CD8-positive, alpha-beta memory T cell (primary cell): ENCODE data around the gene ZNF513. TPM values are rescaled to one million over a fixed set of nuclear protein-coding genes. Genes with fewer than 3 reads are reported as not detected.

Experiments
- CTCF ChIA-PET: fragments of 350-600 bp; sonication (Branson Sonifier 250); formaldehyde crosslinking; loops from one replicate; lab custom pipeline; 2021; ENCODE audit warnings: antibody characterized with exemption; lab: Charles Lee
- POLR2A ChIA-PET: fragments of 350-600 bp; sonication (Branson Sonifier 250); formaldehyde crosslinking; loops from one replicate; lab custom pipeline; 2021; ENCODE audit warnings: antibody characterized with exemption; lab: Charles Lee
- DNase-seq, 5 donors: peaks; one replicate each; pipeline versions ENCODE4 v3.0.0 to v3.0.0-alpha.2; 2020 to 2022; ENCODE audit warnings: mixed read lengths in 1 of 5
- H3K27ac ChIP-seq: one replicate; pipeline ENCODE4 v1.7.0; 2013; ENCODE audit warnings: low read depth, mild to moderate bottlenecking, low read length, moderate library complexity
- H3K27me3 ChIP-seq: 2 replicates; pipeline ENCODE4 v1.7.0; 2013; ENCODE audit warnings: low read length, mild to moderate bottlenecking; ENCODE audit not compliant: insufficient read depth, poor library complexity, severe bottlenecking
- H3K36me3 ChIP-seq: 2 replicates; pipeline ENCODE4 v1.7.0; 2013; ENCODE audit warnings: mild to moderate bottlenecking, low read length, moderate library complexity; ENCODE audit not compliant: insufficient read depth
- H3K4me1 ChIP-seq: 2 replicates; pipeline ENCODE4 v1.7.0; 2013; ENCODE audit warnings: mild to moderate bottlenecking, low read length, moderate library complexity; ENCODE audit not compliant: insufficient read depth
- H3K4me3 ChIP-seq: 2 replicates; pipeline ENCODE4 v1.7.0; 2013; ENCODE audit warnings: mild to moderate bottlenecking, low read length
- H3K9me3 ChIP-seq: 2 replicates; pipeline ENCODE4 v1.7.0; 2013; ENCODE audit warnings: mild to moderate bottlenecking, low read length
- H3K27ac Mint-ChIP-seq, 8 donors: one replicate each; pipeline ENCODE4 v1.8.0; 2020 to 2021; ENCODE audit warnings: mixed read lengths in 8 of 8, mild to moderate bottlenecking in 6 of 8, inconsistent platforms in 3 of 8, moderate library complexity in 3 of 8
- H3K27me3 Mint-ChIP-seq, 2 donors: one replicate each; pipeline ENCODE4 v1.8.0; 2020 to 2021; ENCODE audit warnings: mixed read lengths in 2 of 2, mild to moderate bottlenecking in 1 of 2, moderate library complexity in 1 of 2
- H3K36me3 Mint-ChIP-seq, 3 donors: one replicate each; pipeline ENCODE4 v1.8.0; 2020 to 2021; ENCODE audit warnings: mixed read lengths in 3 of 3, inconsistent platforms in 1 of 3, mild to moderate bottlenecking in 1 of 3
- H3K4me1 Mint-ChIP-seq, 3 donors: one replicate each; pipeline ENCODE4 v1.8.0; 2020 to 2021; ENCODE audit warnings: mixed read lengths in 3 of 3, inconsistent platforms in 1 of 3, mild to moderate bottlenecking in 1 of 3
- H3K4me3 Mint-ChIP-seq, 7 donors: one replicate each; pipeline ENCODE4 v1.8.0; 2020 to 2021; ENCODE audit warnings: mixed read lengths in 7 of 7, mild to moderate bottlenecking in 6 of 7, moderate library complexity in 4 of 7, inconsistent platforms in 2 of 7
- H3K9me3 Mint-ChIP-seq, 5 donors: one replicate each; pipeline ENCODE4 v1.8.0; 2020 to 2022; ENCODE audit warnings: mixed read lengths in 5 of 5, mild to moderate bottlenecking in 3 of 5, moderate library complexity in 2 of 5, inconsistent platforms in 1 of 5
- polyA plus RNA-seq: library from polyadenylated mRNA; unstranded; fragments of 300-500 nt; fragmentation: Illumina TruSeq; gene quantifications from one replicate; pipeline ENCODE4 v1.2.3, GENCODE V29; 2021
- total RNA-seq, 2 experiments: library from RNA; stranded (reverse); gene quantifications; one replicate each; pipeline ENCODE4 v1.2.3, GENCODE V29; 2021

Gene ZNF513
- total and polyA plus RNA-seq, 3 experiments from 2014 or later = 4.7 to 9.9 (median 9.2) TPM

- Mint-ChIP-seq H3K27me3 (no peaks in the 10 kb centered on the region), H3K4me3 (peak overlapping the region; percentile 87 to 95 (median 90)), H3K4me1 (peaks cover 28 to 37% (median 29%) of the 10 kb centered on the region in 3 donors), H3K36me3 (peaks cover 0 to 88% (median 24%) of the 10 kb centered on the region in 3 donors), H3K27ac (peak overlapping the region; percentile 92 to 97 (median 95)), H3K9me3 (no peaks in the 10 kb centered on the region)
- Histone ChIP-seq H3K27me3 (no peaks in the 10 kb centered on the region), H3K4me3 (peak overlapping the region; percentile 78), H3K36me3 (peaks cover 43% of the 10 kb centered on the region), H3K4me1 (peaks cover 20% of the 10 kb centered on the region), H3K9me3 (no peaks in the 10 kb centered on the region), H3K27ac (peak overlapping the region; percentile 83)
- CTCF ChIA-PET = interaction anchor here (1.5 to 4.0 kb wide), 3 partner anchors 9 to 30 kb away, joined by 3 to 21 read pairs (median 7); partner anchors contain the start of genes EIF2B4, PPM1G and SNX17
- POLR2A ChIA-PET = interaction anchor here (1.4 to 2.6 kb wide), 4 partner anchors 8 to 30 kb away, joined by 4 to 18 read pairs (median 6); partner anchors contain the start of genes EIF2B4, GTF3C2 and PPM1G
- no peak for DNase-seq
Observed at GRCh38 chr2:27379383-27379835, 1.1 kb downstream of the ZNF513 start.

GRCh38 chr2:27378809-27379290 is 1.7 kb downstream of the ZNF513 start:
- CTCF ChIA-PET = interaction anchor here (1.5 to 4.0 kb wide), 3 partner anchors 8 to 31 kb away, joined by 3 to 21 read pairs (median 7); partner anchors contain the start of genes EIF2B4, PPM1G and SNX17
- POLR2A ChIA-PET = interaction anchor here (1.4 to 2.6 kb wide), 3 partner anchors 7 to 31 kb away, joined by 4 to 18 read pairs (median 4); partner anchors contain the start of genes EIF2B4 and PPM1G
- Mint-ChIP-seq H3K27ac (peak overlapping the region in 7 of 8 donors; percentile 92 to 97 (median 95)), H3K9me3 (no peaks in the 10 kb centered on the region), H3K36me3 (peaks cover 0 to 88% (median 19%) of the 10 kb centered on the region in 3 donors), H3K27me3 (no peaks in the 10 kb centered on the region), H3K4me1 (peaks cover 28 to 37% (median 29%) of the 10 kb centered on the region in 3 donors), H3K4me3 (peak overlapping the region in 4 of 7 donors; percentile 88 to 93 (median 91))
- no peak for DNase-seq
- peaks cover 20% of the 10 kb centered on the region for H3K4me1 ChIP-seq
- H3K9me3 ChIP-seq = no peaks in the 10 kb centered on the region
- no peak overlapping the region for H3K4me3 ChIP-seq
- H3K27ac ChIP-seq = no peak overlapping the region
- peaks cover 41% of the 10 kb centered on the region for H3K36me3 ChIP-seq
- H3K27me3 ChIP-seq = no peaks in the 10 kb centered on the region

- POLR2A ChIA-PET = interaction anchor here (1.4 kb wide), 2 partner anchors 8 to 31 kb away, joined by 4 read pairs; partner anchors contain the start of genes EIF2B4 and PPM1G
- Mint-ChIP-seq H3K9me3 (no peaks in the 10 kb centered on the region), H3K36me3 (peaks cover 0 to 88% (median 14%) of the 10 kb centered on the region in 3 donors), H3K27ac (peak overlapping the region in 3 of 8 donors; percentile 42 to 77 (median 72)), H3K4me3 (peak overlapping the region in 2 of 7 donors; percentile 6 to 80), H3K4me1 (peaks cover 29 to 37% (median 32%) of the 10 kb centered on the region in 3 donors), H3K27me3 (no peaks in the 10 kb centered on the region)
- Histone ChIP-seq H3K27me3 (no peaks in the 10 kb centered on the region), H3K4me1 (peaks cover 20% of the 10 kb centered on the region), H3K9me3 (no peaks in the 10 kb centered on the region), H3K27ac (no peak overlapping the region), H3K36me3 (peaks cover 40% of the 10 kb centered on the region), H3K4me3 (no peak overlapping the region)
- no peak for DNase-seq
- CTCF ChIA-PET = interaction anchor here (1.5 to 4.0 kb wide), 2 partner anchors 8 to 14 kb away, joined by 3 to 21 read pairs; partner anchors contain the start of genes EIF2B4 and SNX17
Observed at GRCh38 chr2:27378096-27378808, 2.3 kb downstream of the ZNF513 start.

- H3K9me3 ChIP-seq = no peaks in the 10 kb centered on the region
- CTCF ChIA-PET = no interaction called here
- no peak overlapping the region for H3K4me3 ChIP-seq
- H3K4me1 ChIP-seq = peaks cover 25% of the 10 kb centered on the region
- peaks cover 32 to 42% (median 38%) of the 10 kb centered on the region in 3 donors for H3K4me1 Mint-ChIP-seq
- H3K36me3 ChIP-seq = peaks cover 44% of the 10 kb centered on the region
- POLR2A ChIA-PET = no interaction called here
- DNase-seq = no peak
- H3K9me3 Mint-ChIP-seq = no peaks in the 10 kb centered on the region
- peaks cover 0 to 2% of the 10 kb centered on the region in 2 donors for H3K27me3 Mint-ChIP-seq
- H3K36me3 Mint-ChIP-seq = peaks cover 3 to 90% (median 16%) of the 10 kb centered on the region in 3 donors
- no peak overlapping the region for H3K27ac ChIP-seq
- H3K4me3 Mint-ChIP-seq = peak overlapping the region in 4 of 7 donors; percentile 26 to 80 (median 32)
- peak overlapping the region in 5 of 8 donors; percentile 5 to 90 (median 72) for H3K27ac Mint-ChIP-seq
- H3K27me3 ChIP-seq = no peaks in the 10 kb centered on the region
Observed at GRCh38 chr2:27377618-27378095, 2.9 kb downstream of the ZNF513 start.

- Histone ChIP-seq H3K4me1 (peaks cover 31% of the 10 kb centered on the region), H3K9me3 (no peaks in the 10 kb centered on the region), H3K27ac (no peak overlapping the region), H3K4me3 (no peak overlapping the region), H3K27me3 (no peaks in the 10 kb centered on the region), H3K36me3 (peaks cover 45% of the 10 kb centered on the region)
- ChIA-PET POLR2A (no interaction called here), CTCF (no interaction called here)
- DNase-seq = no peak
- Mint-ChIP-seq H3K9me3 (no peaks in the 10 kb centered on the region), H3K4me1 (peaks cover 37 to 48% (median 44%) of the 10 kb centered on the region in 3 donors), H3K4me3 (peak overlapping the region in 2 of 7 donors; percentile 61 to 68), H3K36me3 (peaks cover 6 to 89% (median 17%) of the 10 kb centered on the region in 3 donors), H3K27me3 (peaks cover 0 to 2% of the 10 kb centered on the region in 2 donors), H3K27ac (peak overlapping the region in 2 of 8 donors; percentile 47 to 72)
Observed at GRCh38 chr2:27376866-27377617, 3.5 kb downstream of the ZNF513 start.

- Histone ChIP-seq H3K9me3 (no peaks in the 10 kb centered on the region), H3K27ac (no peak overlapping the region), H3K27me3 (no peaks in the 10 kb centered on the region), H3K4me1 (peaks cover 37% of the 10 kb centered on the region), H3K36me3 (peaks cover 45% of the 10 kb centered on the region), H3K4me3 (no peak overlapping the region)
- POLR2A ChIA-PET = interaction anchor here (0.6 kb wide), 1 partner anchor 8 kb away, joined by 3 read pairs; no protein-coding TSS in a partner anchor
- H3K9me3 Mint-ChIP-seq = no peaks in the 10 kb centered on the region
- H3K36me3 Mint-ChIP-seq = peaks cover 6 to 86% (median 17%) of the 10 kb centered on the region in 3 donors
- H3K4me3 Mint-ChIP-seq = peak overlapping the region in 2 of 7 donors; percentile 20 to 68
- H3K27ac Mint-ChIP-seq = peak overlapping the region in 2 of 8 donors; percentile 65 to 72
- CTCF ChIA-PET = no interaction called here
- peaks cover 37 to 50% (median 45%) of the 10 kb centered on the region in 3 donors for H3K4me1 Mint-ChIP-seq
- peaks cover 0 to 2% of the 10 kb centered on the region in 2 donors for H3K27me3 Mint-ChIP-seq
- DNase-seq = no peak
Observed at GRCh38 chr2:27376151-27376865, 4.2 kb downstream of the ZNF513 start.
